NCI-H524 treated with DMSO at 0.1 percent for 48 hours (cell line): ENCODE measurements around the gene ACLY.
A peak's percentile ranks its signal among the peaks of the same experiment; 100 is the strongest.

Experiments used
- DNase-seq: peaks from one replicate; lab custom pipeline; 2025; lab: John Stamatoyannopoulos, UW

The ACLY gene

DNA sequence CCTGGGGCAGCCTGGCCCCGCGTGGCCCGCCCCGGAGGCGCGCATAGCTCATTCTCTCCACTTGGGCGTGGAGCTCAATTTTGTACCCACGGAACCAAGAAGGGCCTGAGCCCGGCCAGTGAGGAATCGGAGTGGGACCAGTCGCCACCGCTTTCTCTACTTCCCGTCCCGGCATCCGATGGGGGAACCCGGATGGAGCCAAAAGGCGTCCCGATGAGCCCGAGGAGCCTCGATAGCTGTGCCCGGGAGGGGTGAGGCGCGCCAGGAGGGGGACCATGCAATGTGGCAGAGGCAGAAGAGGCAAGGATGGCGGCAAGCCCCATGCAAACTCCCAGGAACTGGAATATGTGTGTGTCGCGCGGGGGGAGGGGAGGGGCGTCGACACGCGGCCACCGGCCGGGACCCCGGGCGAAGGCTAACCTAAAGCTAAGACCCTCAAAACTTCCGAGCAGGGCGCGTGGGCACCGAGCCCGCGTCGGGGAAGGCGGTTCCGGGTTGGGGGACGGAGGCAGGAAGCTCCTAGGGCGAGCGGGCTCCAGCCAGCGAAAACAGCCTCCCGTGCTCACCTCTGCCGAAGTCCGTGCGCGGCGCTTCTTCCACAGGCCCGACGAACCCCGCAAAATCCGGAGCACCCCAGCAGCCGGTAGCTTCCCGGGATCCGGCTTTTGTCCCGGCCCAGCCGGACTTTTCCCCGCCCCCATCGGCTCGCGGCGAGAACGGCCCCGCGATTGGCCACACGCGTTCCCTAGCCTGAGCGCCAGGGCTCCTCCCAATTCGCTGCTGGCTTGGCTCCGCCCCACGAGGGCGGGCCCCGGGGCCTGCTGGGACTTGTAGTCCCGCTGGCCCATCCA is at the start of gene ACLY:
ACLY (minus strand) TSS at position 638 of the 851 bp plus-strand sequence. CDS start 5,078 bp downstream, outside the sequence.
- peak; percentile 36 for DNase-seq

- no peak for DNase-seq
Measured at GRCh38 chr17:41967921-41968578, 49.3 kb upstream of the ACLY start.

- DNase-seq = no peak
Measured at GRCh38 chr17:41967141-41967920, 48.6 kb upstream of the ACLY start.

DNA sequence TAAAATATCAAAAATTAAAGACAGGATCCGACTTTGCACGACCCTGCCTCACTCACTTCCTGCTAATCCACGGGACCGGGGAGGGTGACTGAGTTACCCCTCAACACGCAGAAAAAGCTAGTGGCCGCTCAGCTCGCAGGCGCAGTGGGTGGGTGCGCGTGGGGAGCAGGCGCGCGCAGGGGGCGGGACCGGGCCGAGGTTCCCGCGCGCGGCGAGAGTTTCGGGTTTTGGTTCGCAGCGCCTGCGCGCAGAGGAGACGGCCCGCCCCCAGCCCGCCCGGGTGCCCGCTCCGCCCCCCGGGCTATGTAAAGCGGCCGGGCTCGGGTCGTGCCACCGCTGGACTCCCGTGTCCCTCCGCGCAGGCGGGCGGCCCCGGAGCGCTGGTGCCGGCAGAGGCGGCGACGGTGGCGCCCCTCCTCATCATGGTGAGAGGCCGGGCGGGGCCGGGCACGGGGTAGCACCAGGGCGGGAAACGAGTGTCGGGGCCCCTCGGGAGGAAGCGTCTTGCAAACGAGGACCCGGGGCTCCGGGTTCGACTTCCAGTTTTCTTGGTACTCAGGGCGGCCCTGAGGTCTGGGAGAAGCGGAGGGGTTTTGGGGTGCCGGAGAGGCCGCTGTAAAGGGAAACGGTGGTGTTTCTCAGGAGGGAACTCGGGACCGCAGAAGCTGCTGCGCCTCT is 47.9 kb upstream of the ACLY start, which contains the start of gene CNP:
CNP (plus strand) TSS at position 333 of the 678 bp plus-strand sequence; CDS start at position 423, 90 bp downstream.
- peak; percentile 40 for DNase-seq

DNA sequence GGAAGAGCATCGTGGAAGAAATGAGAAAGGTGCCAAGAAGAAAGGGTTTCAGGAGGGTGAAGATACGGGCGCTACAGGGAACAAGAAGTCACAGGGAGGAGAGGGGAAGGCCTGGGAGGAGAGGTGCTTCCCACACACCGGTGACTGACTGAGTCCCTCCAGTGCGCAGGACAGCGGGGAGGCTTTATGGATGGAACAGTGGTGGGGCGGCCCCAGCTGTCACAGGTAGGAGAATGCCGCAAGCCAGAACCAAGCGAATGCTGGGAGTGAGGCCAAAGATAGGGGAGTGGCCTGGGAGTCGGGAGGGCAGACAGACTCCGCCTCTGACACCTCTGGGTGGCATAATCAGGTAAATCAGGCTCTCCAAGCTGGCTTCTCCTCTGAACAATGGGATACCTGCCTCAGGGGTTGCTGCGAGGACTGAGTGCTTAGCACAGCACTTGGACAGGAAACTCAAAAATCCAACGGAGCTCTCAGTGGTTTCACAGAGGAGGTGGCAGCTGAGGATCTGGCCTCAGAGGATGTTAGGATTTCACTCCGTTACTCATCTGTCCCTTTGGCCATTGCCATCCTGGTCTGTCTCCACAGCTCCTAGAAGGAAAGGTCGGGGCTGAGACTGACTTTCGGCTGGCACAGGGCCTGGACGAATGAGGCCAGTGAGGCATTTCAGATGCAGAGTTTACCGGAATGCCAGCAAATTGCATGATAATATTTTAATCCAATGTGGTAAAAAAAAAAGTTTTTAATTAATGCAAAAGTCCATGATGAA is 47.1 kb upstream of the ACLY start:
- DNase-seq = peak; percentile 11

- peak; percentile 23 for DNase-seq
Measured at GRCh38 chr17:41962768-41963434, 44.1 kb upstream of the ACLY start.

DNA sequence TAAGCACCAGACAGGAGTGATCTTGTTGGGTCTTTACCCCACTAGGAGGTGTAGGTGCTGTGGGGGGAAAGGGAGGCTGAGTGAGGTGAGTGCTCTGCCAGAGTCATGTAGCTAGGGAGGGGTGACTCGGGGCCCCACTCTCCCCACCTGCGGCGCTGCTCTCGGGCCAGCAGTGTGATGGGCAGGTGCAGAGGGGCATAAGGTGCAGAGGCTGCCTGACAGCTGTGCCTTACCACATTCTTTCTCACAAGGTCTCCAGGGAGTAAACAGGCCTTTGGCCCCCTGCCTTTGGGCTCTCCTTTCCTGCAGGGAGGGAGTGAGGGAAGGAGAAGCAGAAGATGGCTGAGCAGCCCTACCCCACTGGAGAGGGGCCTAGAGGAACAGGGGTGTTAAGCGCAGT is 43.4 kb upstream of the ACLY start:
- no peak for DNase-seq

GRCh38 chr17:41959336-41960095 is 40.8 kb upstream of the ACLY start:
- DNase-seq = peak; percentile 53

DNA sequence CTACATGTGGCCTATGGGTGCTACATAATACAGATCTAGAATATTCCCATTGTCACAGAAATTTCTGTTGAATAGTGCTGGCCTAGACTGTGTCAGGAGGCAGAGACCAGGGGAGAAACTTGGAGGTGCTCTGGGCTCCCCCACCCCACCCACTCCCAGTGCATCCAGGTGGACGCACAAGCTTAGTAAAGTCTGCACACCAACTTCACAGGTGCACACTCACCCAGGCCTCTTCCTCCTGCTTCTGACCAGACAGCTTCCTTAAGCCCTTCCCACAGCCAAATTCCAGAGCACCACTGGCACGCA is 40.2 kb upstream of the ACLY start:
- DNase-seq = no peak

DNA sequence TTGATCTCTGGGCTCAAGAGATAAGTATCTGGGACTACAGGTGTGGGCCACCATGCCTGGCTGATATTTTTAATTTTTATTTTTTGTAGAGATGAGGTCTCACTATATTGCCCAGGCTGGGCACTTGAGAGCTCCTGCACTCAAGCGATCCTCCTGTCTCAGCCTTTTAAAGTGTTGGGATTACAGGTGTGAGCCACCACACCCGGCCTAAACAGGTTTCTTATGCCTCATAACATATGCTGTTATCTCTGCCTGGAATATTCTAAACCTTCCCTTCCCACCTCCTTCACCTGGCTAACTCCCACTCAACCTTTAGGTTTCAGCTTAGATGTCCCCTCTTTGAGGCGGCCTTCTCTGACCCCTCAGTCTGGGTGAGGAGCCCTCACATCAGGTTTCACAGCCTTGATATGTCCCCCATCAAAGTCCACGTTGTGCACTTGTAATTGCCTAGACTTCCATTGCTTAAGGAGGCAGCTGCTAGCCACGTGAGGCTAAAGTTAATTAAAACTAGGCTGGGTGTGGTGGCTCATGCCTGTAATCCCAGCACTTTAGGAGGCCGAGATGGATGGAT is 39.2 kb upstream of the ACLY start:
- no peak for DNase-seq

DNA sequence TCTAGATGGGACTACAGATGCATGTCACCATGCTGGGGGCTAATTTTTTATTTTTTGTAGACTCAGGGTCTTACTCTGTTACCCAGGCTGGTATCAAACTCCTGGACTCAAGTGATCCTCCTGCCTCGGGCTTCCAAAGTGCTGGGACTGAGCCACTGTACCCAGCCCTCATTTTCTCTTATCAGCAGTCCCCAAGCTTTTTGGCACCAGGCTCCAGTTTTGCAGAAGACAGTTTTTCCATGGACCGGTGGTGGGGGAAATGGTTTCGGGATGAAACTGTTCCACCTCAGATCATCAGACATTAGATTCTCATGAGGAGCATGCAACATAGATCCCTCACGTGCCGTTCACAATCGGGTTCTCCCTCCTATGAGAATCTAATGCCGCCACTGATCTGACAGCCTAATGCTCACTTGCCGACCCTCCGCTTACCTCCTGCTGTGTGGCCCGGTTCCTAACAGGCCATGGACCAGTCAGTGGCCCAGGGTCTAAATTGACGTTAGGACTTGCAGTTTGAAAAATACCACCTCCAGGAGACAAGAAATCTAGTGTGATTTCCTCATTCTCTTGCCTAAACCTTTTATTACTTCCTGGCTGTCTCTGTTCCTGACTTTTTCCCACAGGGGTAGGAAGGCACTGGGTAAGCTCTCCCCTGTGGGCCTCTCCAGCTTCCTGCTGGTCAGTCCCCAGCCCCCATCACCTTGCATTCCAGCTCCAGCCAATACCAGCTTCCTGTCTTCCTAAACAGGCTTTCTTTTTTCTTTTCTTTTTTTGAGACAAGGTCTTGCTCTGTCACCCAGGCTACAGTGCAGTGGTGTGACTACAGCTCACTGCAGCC is 38.5 kb upstream of the ACLY start:
- DNase-seq = no peak

DNA sequence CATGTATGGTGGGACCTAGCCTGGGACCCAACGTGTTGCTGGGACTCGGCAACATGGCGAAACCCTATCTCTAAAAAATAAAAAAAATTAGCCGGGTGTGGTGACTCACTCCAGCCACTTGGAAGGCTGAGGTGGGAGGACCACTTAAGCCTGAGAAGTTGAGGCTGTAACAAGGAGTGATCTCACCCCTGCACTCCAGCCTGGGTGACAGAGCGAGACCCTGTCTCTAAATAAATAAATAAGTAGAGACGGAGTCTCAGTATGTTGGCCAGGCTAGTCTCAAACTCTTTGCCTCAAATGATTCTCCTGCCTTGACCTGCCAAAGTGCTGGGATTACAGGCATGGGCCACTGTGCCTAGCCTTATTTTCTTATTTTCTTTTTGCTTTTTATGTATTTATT is 37.8 kb upstream of the ACLY start:
- DNase-seq = no peak

GRCh38 chr17:41948762-41949460 is 30.2 kb upstream of the ACLY start:
- no peak for DNase-seq

GRCh38 chr17:41944943-41945342 is 26.2 kb upstream of the ACLY start:
- no peak for DNase-seq

DNA sequence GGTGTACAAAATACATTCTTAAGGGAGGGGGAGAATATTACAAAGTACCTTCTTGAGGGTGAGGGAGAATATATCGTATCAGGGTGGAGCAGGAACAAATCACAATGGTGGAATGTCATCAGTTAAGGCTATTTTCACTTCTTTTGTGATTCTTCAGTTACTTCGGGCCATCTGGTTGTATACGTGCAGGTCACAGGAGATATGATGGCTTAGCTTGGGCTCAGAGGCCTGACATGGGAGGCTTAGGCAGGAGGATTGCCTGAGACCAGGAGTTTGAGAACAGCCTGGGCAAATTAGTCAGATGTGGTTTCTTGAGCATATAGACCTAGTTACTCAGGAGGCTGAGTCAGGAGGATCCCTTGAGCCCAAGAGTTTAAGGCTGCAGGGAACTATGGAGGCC is 24.7 kb upstream of the ACLY start:
- no peak for DNase-seq

DNA sequence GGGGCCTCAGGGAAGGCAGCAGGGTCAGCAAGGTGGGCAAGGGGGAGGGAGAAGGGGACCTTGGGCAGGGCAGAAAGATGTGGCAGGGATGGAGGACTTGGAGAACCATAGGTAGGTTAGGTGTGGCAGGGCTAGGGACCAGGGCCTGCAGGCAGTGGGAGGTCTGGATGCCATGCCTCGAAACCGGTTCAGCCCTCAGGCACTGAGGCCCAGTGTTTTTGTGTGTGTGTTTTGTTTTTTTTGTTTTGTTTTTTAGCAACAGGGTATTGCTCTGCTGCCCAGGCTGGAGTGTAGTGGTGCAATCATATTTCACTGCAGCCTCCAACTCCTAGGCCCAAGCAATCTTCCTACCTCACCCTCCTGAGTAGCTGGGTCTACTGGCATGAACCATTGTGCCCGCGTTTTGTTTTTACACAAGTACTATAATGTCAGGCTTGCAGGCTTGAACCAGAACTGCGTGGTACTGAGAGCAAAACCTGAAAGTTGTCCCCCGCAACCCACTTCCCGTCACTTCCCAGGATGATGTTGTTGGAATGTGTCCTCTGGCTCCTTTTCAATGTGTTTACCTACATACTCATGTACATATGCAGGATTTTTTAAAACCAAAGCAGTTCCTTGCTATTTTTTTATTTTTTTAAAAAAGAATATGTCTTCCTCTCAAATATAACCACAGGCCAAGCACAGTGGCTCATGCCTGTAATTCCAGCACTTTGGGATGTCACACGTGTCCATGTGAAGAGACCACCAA is 24.0 kb upstream of the ACLY start:
- DNase-seq = no peak

- no peak for DNase-seq
Measured at GRCh38 chr17:41941168-41941567, 22.4 kb upstream of the ACLY start.
